Measurements from ENCODE around the gene ATOX1. TPM values are rescaled to one million over a fixed set of nuclear protein-coding genes. Genes with fewer than 3 reads are reported as not detected.

Gene ATOX1
- total and polyA plus RNA-seq, 11 donors, result 52.1 to 149 (median 71.2) TPM

DNA sequence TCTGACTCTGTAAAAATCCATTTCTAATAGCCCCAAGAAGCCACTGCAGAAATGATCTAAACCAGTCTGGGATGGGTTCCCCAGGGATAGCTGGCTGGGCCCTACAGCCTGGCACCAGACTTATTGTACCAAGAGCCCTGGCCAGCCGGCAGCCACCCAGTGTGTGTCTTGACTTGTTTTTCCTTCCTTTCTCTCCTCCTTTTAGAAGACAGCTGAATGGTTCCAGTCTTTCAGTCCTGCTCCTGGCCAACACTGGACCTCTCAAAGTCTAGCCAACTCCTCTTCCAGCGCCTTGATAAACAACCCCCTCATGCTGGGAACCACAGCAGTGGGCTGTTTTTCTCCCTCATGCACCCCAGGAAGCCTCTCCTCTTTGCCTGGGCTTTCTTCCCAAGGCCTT is 34.1 kb downstream of the ATOX1 start:
- DNase-seq, result no peak
- peaks cover 0 to 3% (median 0%) of the 10 kb centered on the region in 12 donors for H3K9me3 ChIP-seq
- TF ChIP-seq POLR2A (IDR thresholded peaks at IDR 0.05), result no peak
- TF ChIP-seq, protein P1, sequence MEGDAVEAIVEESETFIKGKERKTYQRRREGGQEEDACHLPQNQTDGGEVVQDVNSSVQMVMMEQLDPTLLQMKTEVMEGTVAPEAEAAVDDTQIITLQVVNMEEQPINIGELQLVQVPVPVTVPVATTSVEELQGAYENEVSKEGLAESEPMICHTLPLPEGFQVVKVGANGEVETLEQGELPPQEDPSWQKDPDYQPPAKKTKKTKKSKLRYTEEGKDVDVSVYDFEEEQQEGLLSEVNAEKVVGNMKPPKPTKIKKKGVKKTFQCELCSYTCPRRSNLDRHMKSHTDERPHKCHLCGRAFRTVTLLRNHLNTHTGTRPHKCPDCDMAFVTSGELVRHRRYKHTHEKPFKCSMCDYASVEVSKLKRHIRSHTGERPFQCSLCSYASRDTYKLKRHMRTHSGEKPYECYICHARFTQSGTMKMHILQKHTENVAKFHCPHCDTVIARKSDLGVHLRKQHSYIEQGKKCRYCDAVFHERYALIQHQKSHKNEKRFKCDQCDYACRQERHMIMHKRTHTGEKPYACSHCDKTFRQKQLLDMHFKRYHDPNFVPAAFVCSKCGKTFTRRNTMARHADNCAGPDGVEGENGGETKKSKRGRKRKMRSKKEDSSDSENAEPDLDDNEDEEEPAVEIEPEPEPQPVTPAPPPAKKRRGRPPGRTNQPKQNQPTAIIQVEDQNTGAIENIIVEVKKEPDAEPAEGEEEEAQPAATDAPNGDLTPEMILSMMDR (IDR thresholded peaks at IDR 0.05), result no peak
- intact Hi-C loops (cut with DNase I), result loop anchor here in 4 of 10 donors (5.0 kb wide), 2 partner anchors 62 to 67 kb away; no protein-coding TSS in a partner anchor
- no peak overlapping the region for H3K4me3 ChIP-seq
- no peaks in the 10 kb centered on the region for H3K27me3 ChIP-seq
- peak overlapping the region in 4 of 12 donors; percentile 5 to 43 (median 20) for H3K27ac ChIP-seq
- H3K4me1 ChIP-seq, result peaks cover 0 to 31% (median under 1%) of the 10 kb centered on the region in 12 donors
- no peaks in the 10 kb centered on the region for H3K36me3 ChIP-seq
- ATAC-seq, result peak in 1 of 4 donors; percentile 9
- WGBS, 4 donors, result 68 to 94% (median 81%) methylated on average over 2 of the region's 2 CpGs

DNA sequence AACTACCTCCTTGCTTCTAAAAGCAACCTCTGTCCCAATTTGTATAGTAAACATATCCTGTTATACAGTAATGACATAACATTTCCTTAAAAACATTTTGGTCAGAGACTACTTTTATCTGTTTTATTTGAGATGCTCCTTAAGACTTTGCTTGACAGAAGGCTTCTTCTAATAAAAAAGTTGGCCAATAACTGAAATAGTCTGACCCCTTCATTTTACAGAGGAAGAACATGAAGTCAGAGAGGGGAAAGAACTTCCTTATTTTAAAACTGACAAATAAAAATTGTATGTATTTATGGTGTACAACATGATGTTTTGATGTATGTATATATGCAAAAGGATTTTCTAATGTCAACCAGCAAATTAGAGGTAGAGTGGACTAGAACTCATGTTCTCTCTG is 35.9 kb downstream of the ATOX1 start:
- Histone ChIP-seq H3K4me1 (peaks cover 0 to 48% (median 10%) of the 10 kb centered on the region in 12 donors), H3K4me3 (no peak overlapping the region), H3K9me3 (no peaks in the 10 kb centered on the region), H3K27ac (no peak overlapping the region), H3K27me3 (no peaks in the 10 kb centered on the region), H3K36me3 (no peaks in the 10 kb centered on the region)
- DNase-seq (no peak), ATAC-seq (no peak)
- intact Hi-C loops (cut with DNase I), result loop anchor here in 4 of 10 donors (5.0 kb wide), 2 partner anchors 60 to 65 kb away; no protein-coding TSS in a partner anchor
- no peak for TF ChIP-seq POLR2A (IDR thresholded peaks at IDR 0.05)
- TF ChIP-seq, protein P1 (IDR thresholded peaks at IDR 0.05), result no peak

DNA sequence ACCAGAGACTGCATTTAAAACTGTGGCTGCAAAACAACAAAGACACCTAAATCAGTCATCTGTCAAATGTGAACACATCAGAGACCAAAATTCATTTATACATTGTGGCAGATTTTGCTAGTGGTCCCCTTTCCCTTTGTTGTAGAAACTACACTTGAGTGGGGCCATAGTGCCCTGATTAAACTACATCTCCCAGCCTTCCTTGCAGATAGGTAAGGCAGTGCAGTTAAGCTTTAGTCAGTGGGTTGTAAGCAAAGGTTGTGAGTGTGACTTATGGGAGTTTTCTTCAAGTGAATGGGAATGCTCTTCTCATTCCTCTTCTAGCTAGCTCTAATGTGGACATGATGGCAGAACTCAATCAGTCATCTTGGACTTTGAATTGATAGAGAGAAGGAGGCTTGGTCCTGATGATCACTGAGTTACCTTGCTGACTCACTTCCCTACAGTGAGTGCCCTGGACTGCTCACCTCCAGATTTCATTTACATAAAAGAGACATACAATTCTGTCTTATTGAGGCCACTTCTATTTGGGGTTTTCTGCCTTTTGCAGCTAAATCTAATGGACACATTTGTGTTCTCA is 36.5 kb downstream of the ATOX1 start:
- peaks cover 0 to 50% (median 10%) of the 10 kb centered on the region in 12 donors for H3K4me1 ChIP-seq
- H3K27me3 ChIP-seq, result no peaks in the 10 kb centered on the region
- H3K36me3 ChIP-seq, result no peaks in the 10 kb centered on the region
- intact Hi-C loops (cut with DNase I), result loop anchor here in 4 of 10 donors (5.0 kb wide), 2 partner anchors 60 to 65 kb away; no protein-coding TSS in a partner anchor
- H3K4me3 ChIP-seq, result no peak overlapping the region
- no peaks in the 10 kb centered on the region for H3K9me3 ChIP-seq
- DNase-seq (no peak), ATAC-seq (no peak)
- H3K27ac ChIP-seq, result no peak overlapping the region
- TF ChIP-seq, protein P1 (IDR thresholded peaks at IDR 0.05), result no peak
- no peak for TF ChIP-seq POLR2A (IDR thresholded peaks at IDR 0.05)

DNA sequence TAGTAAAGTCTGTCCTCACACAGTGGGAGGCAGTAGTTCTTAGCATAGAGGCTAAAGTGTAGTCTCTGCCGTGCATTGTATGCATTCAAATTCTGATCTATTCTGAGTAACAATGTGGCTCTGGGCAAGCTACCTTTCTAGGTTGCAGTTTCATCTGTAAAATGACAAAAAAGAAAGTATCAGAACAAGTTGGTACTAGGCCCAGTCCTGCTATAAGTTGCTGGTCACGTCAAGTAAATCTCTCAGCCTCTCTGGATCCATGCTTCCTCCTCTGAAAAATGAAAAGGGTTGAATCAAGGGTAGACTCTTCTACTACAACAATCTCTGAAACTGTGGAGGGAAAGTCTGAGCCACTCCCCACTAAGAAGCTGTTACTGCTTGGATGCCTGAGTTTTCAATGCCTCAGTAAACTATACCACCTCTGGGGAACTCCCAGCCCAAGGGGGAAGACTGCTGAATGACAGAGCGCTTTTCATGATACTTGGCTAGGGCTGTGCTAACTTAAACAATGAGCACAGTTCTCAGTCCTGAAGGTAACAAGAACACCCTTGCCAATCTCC is 37.3 kb downstream of the ATOX1 start:
- Histone ChIP-seq H3K27me3 (no peaks in the 10 kb centered on the region), H3K9me3 (no peaks in the 10 kb centered on the region), H3K4me1 (peaks cover 0 to 50% (median 10%) of the 10 kb centered on the region in 12 donors), H3K36me3 (no peaks in the 10 kb centered on the region), H3K27ac (no peak overlapping the region), H3K4me3 (no peak overlapping the region)
- ATAC-seq, result no peak
- TF ChIP-seq, protein P1 (IDR thresholded peaks at IDR 0.05), result no peak
- TF ChIP-seq POLR2A (IDR thresholded peaks at IDR 0.05), result no peak
- 84 to 92% (median 88%) methylated on average over 3 of the region's 3 CpGs for WGBS, 4 donors
- no peak for DNase-seq
- intact Hi-C loops (cut with DNase I), result loop anchor here in 4 of 10 donors (5.0 kb wide), 2 partner anchors 59 to 64 kb away; no protein-coding TSS in a partner anchor

Measured in heart left ventricle (tissue), 16 donors.